ENCODE measurements around the gene PLA2G2F. TPM values are rescaled to one million over a fixed set of nuclear protein-coding genes. Genes with fewer than 3 reads are reported as not detected.

Gene PLA2G2F
- total and polyA plus RNA-seq, 8 donors, result not detected

- DNase-seq (peak in 1 of 6 donors; percentile 34), ATAC-seq (no peak), FAIRE-seq (no peak)
- no peaks in the 10 kb centered on the region for H3K4me1 ChIP-seq
- H3K36me3 ChIP-seq, result no peaks in the 10 kb centered on the region
- no peak overlapping the region for H3K4me3 ChIP-seq
- no peaks in the 10 kb centered on the region for H3K27me3 ChIP-seq
- intact Hi-C loops (cut with DNase I), result loop anchor here in 2 of 3 donors (5.0 to 10.0 kb wide), 3 partner anchors 167 to 219 kb away; partner anchors contain the start of genes PLA2G2E (in 2 of the 2) and PLA2G2A (in 1 of the 2)
- H3K9me3 ChIP-seq, result no peaks in the 10 kb centered on the region
- no peak overlapping the region for H3K27ac ChIP-seq
- TF ChIP-seq CTCF (IDR thresholded peaks at IDR 0.05), result no peak
- WGBS, 2 donors, result 79 to 86% methylated on average over 7 of the region's 7 CpGs
These were observed 2.3 kb downstream of the PLA2G2F start for GRCh38 chr1:20141466-20141865.

GRCh38 chr1:20142001-20142710 is 3.0 kb downstream of the PLA2G2F start:
- no peak overlapping the region for H3K4me3 ChIP-seq
- 80% methylated on average over 13 of the region's 13 CpGs for WGBS, 2 donors
- intact Hi-C loops (cut with DNase I), result loop anchor here in 2 of 3 donors (5.0 to 10.0 kb wide), 3 partner anchors 167 to 220 kb away; partner anchors contain the start of genes PLA2G2E (in 2 of the 2) and PLA2G2A (in 1 of the 2)
- no peaks in the 10 kb centered on the region for H3K4me1 ChIP-seq
- DNase-seq, result peak in 1 of 6 donors; percentile 44
- no peak overlapping the region for H3K27ac ChIP-seq
- TF ChIP-seq CTCF (IDR thresholded peaks at IDR 0.05), result no peak
- H3K9me3 ChIP-seq, result no peaks in the 10 kb centered on the region
- no peaks in the 10 kb centered on the region for H3K36me3 ChIP-seq
- H3K27me3 ChIP-seq, result no peaks in the 10 kb centered on the region
- no peak for FAIRE-seq
- no peak for ATAC-seq

- 79 to 84% methylated on average over 8 of the region's 8 CpGs for WGBS, 2 donors
- intact Hi-C loops (cut with DNase I), result loop anchor here in 2 of 3 donors (5.0 to 10.0 kb wide), 3 partner anchors 169 to 221 kb away; partner anchors contain the start of genes PLA2G2E (in 2 of the 2) and PLA2G2A (in 1 of the 2)
- FAIRE-seq, result no peak
These were observed 4.2 kb downstream of the PLA2G2F start for GRCh38 chr1:20143318-20143717.

GRCh38 chr1:20143734-20144565 is 4.8 kb downstream of the PLA2G2F start:
- whole genome bisulfite sequencing, 2 donors, result 53% methylated on average over 13 of the region's 13 CpGs
- FAIRE-seq, result no peak

More at GRCh38 chr1:20143318-20143717, 4.2 kb downstream of the PLA2G2F start:
- TF ChIP-seq CTCF (IDR thresholded peaks at IDR 0.05), result no peak
- no peak overlapping the region for H3K27ac ChIP-seq
- DNase-seq (peak in 1 of 6 donors; percentile 45), ATAC-seq (no peak)
- no peaks in the 10 kb centered on the region for H3K4me1 ChIP-seq
- no peaks in the 10 kb centered on the region for H3K36me3 ChIP-seq
- no peaks in the 10 kb centered on the region for H3K27me3 ChIP-seq
- no peak overlapping the region for H3K4me3 ChIP-seq
- no peaks in the 10 kb centered on the region for H3K9me3 ChIP-seq

More at GRCh38 chr1:20143734-20144565, 4.8 kb downstream of the PLA2G2F start:
- DNase-seq (peak in 1 of 6 donors; percentile 33), ATAC-seq (no peak)
- no peaks in the 10 kb centered on the region for H3K4me1 ChIP-seq
- H3K36me3 ChIP-seq, result no peaks in the 10 kb centered on the region
- intact Hi-C loops (cut with DNase I), result loop anchor here in 2 of 3 donors (5.0 to 10.0 kb wide), 3 partner anchors 169 to 222 kb away; partner anchors contain the start of genes PLA2G2E (in 2 of the 2) and PLA2G2A (in 1 of the 2)
- H3K9me3 ChIP-seq, result no peaks in the 10 kb centered on the region
- TF ChIP-seq CTCF (IDR thresholded peaks at IDR 0.05), result no peak
- no peak overlapping the region for H3K27ac ChIP-seq
- H3K4me3 ChIP-seq, result no peak overlapping the region
- no peaks in the 10 kb centered on the region for H3K27me3 ChIP-seq
